Left lung (tissue), 14 donors: ENCODE data around the gene CACNA1C. TPM values are rescaled to one million over a fixed set of nuclear protein-coding genes. Genes with fewer than 3 reads are reported as not detected.

ENCODE experiments used
- ATAC-seq: fragments of 200-7000 bp; cut with Tn5 transposase; one replicate; pipeline ENCODE4 v1.9.1; 2020; ENCODE audit warnings: moderate library complexity
- DNase-seq, 4 donors: peaks; one replicate each; pipeline ENCODE4 v3.0.0-alpha.2; 2013 to 2020
- H3K27ac ChIP-seq, 2 donors: fragments of 200-600 bp; sonication (generic) in 1 of 2; one replicate each; pipeline versions ENCODE4 v1.5.0 to v1.8.0; 2020 to 2021
- H3K27me3 ChIP-seq, 2 donors: fragments of 200-600 bp; sonication (generic) in 1 of 2; one replicate each; pipeline versions ENCODE4 v1.5.0 to v1.8.0; 2020 to 2021
- H3K36me3 ChIP-seq, 2 donors: fragments of 200-600 bp; sonication (generic) in 1 of 2; one replicate each; pipeline versions ENCODE4 v1.5.0 to v1.8.0; 2020 to 2021
- H3K4me1 ChIP-seq, 2 donors: fragments of 200-600 bp; one replicate each; pipeline ENCODE4 v1.8.0; 2021
- H3K4me3 ChIP-seq, 2 donors: fragments of 200-600 bp; sonication (generic) in 1 of 2; one replicate each; pipeline versions ENCODE4 v1.5.0 to v1.8.0; 2020 to 2021; ENCODE audit warnings: mild to moderate bottlenecking in 1 of 2
- H3K9me3 ChIP-seq, 2 donors: fragments of 200-600 bp; sonication (generic) in 1 of 2; one replicate each; pipeline versions ENCODE4 v1.5.0 to v1.8.0; 2020 to 2021
- intact Hi-C, 2 donors: fragments of 100-400 bp; cut with DNase I; formaldehyde crosslinking; loops; one replicate each; pipeline versions ENCODE4 v1.11.2 to v1.14.2; 2022
- long read RNA-seq, 12 donors: library from polyadenylated mRNA in 2 of 12; unstranded in 2 of 12; transcript quantifications; one replicate each; pipeline ENCODE4 v2.0.0 and lab custom pipeline, GENCODE V29; 2019 to 2026
- polyA plus RNA-seq, 6 donors: library from polyadenylated mRNA; unstranded; fragments of 120-200 nt; gene quantifications; one replicate each; pipeline ENCODE4 v1.2.1, GENCODE V29; 2013; ENCODE audit not compliant: insufficient read length in 6 of 6
- total RNA-seq, 2 donors: library from RNA; stranded (reverse); fragmentation: NEBNext Ultra II Directional; extraction: Animal tissue kit (Norgen Biotek cat#: 25700); gene quantifications; one replicate each; pipeline ENCODE4 v1.2.1, GENCODE V29; 2021
- TF ChIP-seq, protein P1 (sequence below), 2 donors: fragments of 200-600 bp; sonication (generic) in 1 of 2; IDR thresholded peaks; one replicate each; pipeline versions ENCODE4 v1.5.0 to v1.8.0; 2021; ENCODE audit warnings: antibody characterized with exemption in 2 of 2
- donor health status: DM: no; HTN: yes; CAD: no.
- donor health status: DM: no; HTN: no; CAD: no.

Gene CACNA1C
- total RNA-seq = 10 to 100 TPM; 12.0 to 21.9 TPM
- polyA plus RNA-seq = 10 to 100 TPM; 11.9 to 16.6 (median 14.2) TPM
- long read RNA-seq, donor 1, partial matches to known transcripts = 9 of 9 reads
- long read RNA-seq, donor 1, other reads (novel, unspliced or antisense) = 0 of 9 reads
- long read RNA-seq, donor 2, partial matches to known transcripts = 9 of 9 reads
- long read RNA-seq, donor 2, other reads (novel, unspliced or antisense) = 0 of 9 reads
- long read RNA-seq, donor 3, partial matches to known transcripts = 22 of 22 reads
- long read RNA-seq, donor 3, other reads (novel, unspliced or antisense) = 0 of 22 reads
- long read RNA-seq, donor 4, partial matches to known transcripts = 0 of 1 reads
- long read RNA-seq, donor 4, other reads (novel, unspliced or antisense) = 1 of 1 reads
- long read RNA-seq, donor 5 = 0 reads
- long read RNA-seq, donor 6 = 0 reads
- long read RNA-seq, donor 7, partial matches to known transcripts = 21 of 21 reads
- long read RNA-seq, donor 7, other reads (novel, unspliced or antisense) = 0 of 21 reads
- long read RNA-seq, donor 8, partial matches to known transcripts = 6 of 6 reads
- long read RNA-seq, donor 8, other reads (novel, unspliced or antisense) = 0 of 6 reads
- long read RNA-seq, donor 9 = 0 reads
- long read RNA-seq, donor 10 = 0 reads
- long read RNA-seq, donor 11, partial matches to known transcripts = 21 of 26 reads
- long read RNA-seq, donor 11, other reads (novel, unspliced or antisense) = 5 of 26 reads
- long read RNA-seq, donor 12 = 0 reads

DNA sequence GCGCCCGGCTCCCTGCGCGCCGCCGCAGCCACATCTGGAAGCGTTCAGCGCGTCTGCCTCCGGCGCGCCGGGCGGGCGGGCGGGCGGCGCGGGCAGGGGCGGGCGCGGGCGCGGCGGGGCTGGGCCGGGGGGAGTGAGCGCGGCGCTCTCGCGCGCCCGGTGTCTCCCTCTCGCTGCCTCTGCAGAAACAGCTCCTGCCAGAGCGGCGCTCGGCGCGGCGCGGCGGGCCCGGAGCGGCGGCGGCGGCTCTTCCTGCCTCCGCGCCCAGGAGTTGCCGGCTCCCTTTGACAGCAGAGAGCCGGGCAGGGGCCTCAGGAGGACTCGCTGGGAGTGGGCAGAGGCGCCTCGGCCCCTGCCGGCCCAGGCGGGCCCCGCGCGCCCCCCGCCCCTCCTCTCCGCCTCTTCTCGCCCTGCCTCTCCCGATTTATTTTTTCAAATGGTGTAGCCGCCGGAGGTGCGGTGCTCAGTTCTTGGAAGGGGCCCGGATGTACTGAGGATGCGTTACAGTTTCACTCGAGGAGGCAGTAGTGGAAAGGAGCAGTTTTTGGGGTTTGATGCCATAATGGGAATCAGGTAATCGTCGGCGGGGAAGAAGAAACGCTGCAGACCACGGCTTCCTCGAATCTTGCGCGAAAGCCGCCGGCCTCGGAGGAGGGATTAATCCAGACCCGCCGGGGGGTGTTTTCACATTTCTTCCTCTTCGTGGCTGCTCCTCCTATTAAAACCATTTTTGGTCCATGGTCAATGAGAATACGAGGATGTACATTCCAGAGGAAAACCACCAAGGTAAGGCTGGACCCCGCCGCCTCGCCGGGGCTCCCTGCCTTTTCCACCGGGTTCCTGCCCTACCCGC, at the start of gene CACNA1C:
CACNA1C (plus strand) TSS at position 162 of the 853 bp plus-strand sequence; CDS start at position 738, 576 bp downstream.
- ATAC-seq = peak; percentile 75
- intact Hi-C loops = loop anchor here in 1 of 2 donors (10.0 kb wide), 1 partner anchor 232 kb away; no protein-coding TSS in a partner anchor

DNA sequence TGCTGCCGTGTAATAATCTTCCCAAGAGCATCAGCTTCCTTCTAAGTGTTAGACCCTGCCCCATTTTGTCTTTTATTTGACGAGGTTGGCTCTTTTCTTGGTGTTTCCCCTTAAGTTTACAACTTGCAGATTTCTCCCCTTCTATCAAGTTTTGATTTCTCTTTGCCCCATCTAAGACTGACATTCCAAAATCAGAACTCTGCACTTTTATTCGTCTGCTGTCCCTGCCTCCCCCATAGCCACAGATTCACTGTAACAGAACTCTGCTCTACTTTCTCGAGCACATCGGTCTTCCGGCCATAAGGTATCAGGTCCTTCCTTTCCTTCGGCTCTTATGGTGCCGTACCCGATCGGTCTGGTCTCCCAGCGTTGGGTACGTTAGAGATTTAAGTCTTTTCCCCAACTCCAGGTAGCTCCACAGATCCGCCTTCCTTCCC, 49.1 kb upstream of the CACNA1C start:
- no peaks in the 10 kb centered on the region for H3K27me3 ChIP-seq
- no peak for DNase-seq
- H3K27ac ChIP-seq = peak overlapping the region; percentile 91
- H3K4me3 ChIP-seq = peak overlapping the region; percentile 76 to 84
- H3K4me1 ChIP-seq = peaks cover 7 to 18% of the 10 kb centered on the region in 2 donors
- peak; percentile 51 for ATAC-seq
- H3K36me3 ChIP-seq = no peaks in the 10 kb centered on the region
- no peaks in the 10 kb centered on the region for H3K9me3 ChIP-seq
- intact Hi-C loops = no loop called here
- TF ChIP-seq, protein P1, sequence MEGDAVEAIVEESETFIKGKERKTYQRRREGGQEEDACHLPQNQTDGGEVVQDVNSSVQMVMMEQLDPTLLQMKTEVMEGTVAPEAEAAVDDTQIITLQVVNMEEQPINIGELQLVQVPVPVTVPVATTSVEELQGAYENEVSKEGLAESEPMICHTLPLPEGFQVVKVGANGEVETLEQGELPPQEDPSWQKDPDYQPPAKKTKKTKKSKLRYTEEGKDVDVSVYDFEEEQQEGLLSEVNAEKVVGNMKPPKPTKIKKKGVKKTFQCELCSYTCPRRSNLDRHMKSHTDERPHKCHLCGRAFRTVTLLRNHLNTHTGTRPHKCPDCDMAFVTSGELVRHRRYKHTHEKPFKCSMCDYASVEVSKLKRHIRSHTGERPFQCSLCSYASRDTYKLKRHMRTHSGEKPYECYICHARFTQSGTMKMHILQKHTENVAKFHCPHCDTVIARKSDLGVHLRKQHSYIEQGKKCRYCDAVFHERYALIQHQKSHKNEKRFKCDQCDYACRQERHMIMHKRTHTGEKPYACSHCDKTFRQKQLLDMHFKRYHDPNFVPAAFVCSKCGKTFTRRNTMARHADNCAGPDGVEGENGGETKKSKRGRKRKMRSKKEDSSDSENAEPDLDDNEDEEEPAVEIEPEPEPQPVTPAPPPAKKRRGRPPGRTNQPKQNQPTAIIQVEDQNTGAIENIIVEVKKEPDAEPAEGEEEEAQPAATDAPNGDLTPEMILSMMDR (IDR thresholded peaks at IDR 0.05) = no peak

More for the DNA sequence above, at the start of gene CACNA1C:
- peaks cover 28 to 95% of the 10 kb centered on the region in 2 donors for H3K27me3 ChIP-seq
- H3K4me3 ChIP-seq = peak within 1 kb of the TSS; percentile 38 to 41
- no peaks in the 10 kb centered on the region for H3K9me3 ChIP-seq
- TF ChIP-seq, protein P1 (IDR thresholded peaks at IDR 0.05) = no peak
- peak within 1 kb of the TSS; percentile 48 to 55 for H3K27ac ChIP-seq
- peaks cover 0 to 15% of the 10 kb centered on the region in 2 donors for H3K4me1 ChIP-seq
- DNase-seq = peak; percentile 49 to 82 (median 68)
- H3K36me3 ChIP-seq = no peaks in the 10 kb centered on the region

DNA sequence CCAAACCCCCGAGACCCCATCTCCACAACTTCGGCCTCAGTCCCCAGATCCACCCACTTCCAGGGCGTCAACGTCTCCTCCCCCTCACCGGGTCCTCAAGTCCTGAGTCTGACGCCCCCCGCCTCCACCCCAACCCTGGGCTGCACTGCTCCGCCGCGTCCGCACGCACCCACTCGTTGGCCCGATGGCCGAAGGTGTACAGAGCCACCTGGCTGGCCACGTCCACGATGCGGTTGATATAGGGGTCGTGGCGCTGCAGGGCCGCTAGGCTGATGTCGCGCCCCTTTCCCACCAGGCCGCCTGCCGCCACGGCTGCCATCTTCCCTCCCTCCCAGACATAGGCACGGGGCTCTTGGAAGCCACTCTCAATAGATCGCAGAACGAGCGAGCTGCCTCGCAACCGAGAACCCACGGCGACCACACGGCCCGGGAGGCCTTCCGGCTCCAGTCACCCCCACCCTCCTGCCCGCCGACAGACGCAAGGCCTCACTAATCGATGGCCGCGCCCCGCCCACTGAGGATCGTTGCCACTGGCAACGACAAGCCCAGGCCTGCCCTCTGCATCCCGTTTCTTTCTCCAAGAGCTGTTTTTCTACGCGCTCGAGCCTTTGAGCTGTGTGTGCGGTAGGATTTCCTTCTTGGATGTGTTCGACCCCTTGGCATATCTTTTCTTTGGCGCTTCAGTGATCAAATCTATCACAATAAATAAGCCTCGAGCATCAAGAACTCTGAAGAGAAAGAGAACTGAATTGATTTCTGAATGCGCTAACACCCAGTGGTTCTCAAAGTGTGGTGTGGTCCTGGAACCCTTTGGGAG, 48.5 kb upstream of the CACNA1C start, which contains the start of gene DCP1B:
DCP1B (minus strand) TSS at position 345 of the 817 bp plus-strand sequence; CDS start at position 319, 26 bp downstream.
- intact Hi-C loops = no loop called here
- H3K36me3 ChIP-seq = no peaks in the 10 kb centered on the region
- TF ChIP-seq, protein P1 (IDR thresholded peaks at IDR 0.05) = no peak
- peak within 1 kb of the TSS; percentile 91 for H3K27ac ChIP-seq
- ATAC-seq (peak; percentile 100), DNase-seq (peak; percentile 94 to 99 (median 97))
- H3K4me1 ChIP-seq = peaks cover 7 to 18% of the 10 kb centered on the region in 2 donors
- no peaks in the 10 kb centered on the region for H3K27me3 ChIP-seq
- H3K9me3 ChIP-seq = no peaks in the 10 kb centered on the region
- H3K4me3 ChIP-seq = peak within 1 kb of the TSS; percentile 76 to 84

DNA sequence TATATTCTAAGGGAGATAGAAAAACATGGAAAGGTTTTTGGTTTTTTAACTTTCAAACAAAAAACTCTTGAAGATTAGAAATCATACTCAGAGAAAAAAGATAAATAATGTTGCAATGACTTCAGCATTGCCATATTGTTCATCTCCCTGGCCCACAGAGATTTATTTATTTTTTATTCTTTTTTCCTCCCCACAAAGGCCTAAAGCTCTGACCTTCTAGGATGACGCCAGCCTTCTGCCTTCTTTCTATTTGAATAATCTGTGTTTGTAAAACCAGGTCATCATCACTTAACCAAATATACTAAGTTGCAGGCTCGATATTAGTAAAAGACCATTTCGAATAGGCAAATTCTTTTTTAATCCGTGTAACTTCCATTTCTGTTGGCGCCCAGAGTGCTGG, 44.1 kb upstream of the CACNA1C start:
- TF ChIP-seq, protein P1 (IDR thresholded peaks at IDR 0.05) = no peak
- H3K4me3 ChIP-seq = no peak overlapping the region
- no peaks in the 10 kb centered on the region for H3K9me3 ChIP-seq
- H3K27ac ChIP-seq = no peak overlapping the region
- no peaks in the 10 kb centered on the region for H3K27me3 ChIP-seq
- intact Hi-C loops = no loop called here
- no peaks in the 10 kb centered on the region for H3K36me3 ChIP-seq
- ATAC-seq (no peak), DNase-seq (no peak)
- peaks cover 0 to 2% of the 10 kb centered on the region in 2 donors for H3K4me1 ChIP-seq
